K562 (cell line): Measurements from ENCODE around the gene NENF. TPM values are rescaled to one million over a fixed set of nuclear protein-coding genes. Genes with fewer than 3 reads are reported as not detected.

Source experiments
- ATAC-seq: fragments of 200-7000 bp; cut with Tn5 transposase; 3 replicates; pipeline ENCODE4 v1.9.1; 2020; ENCODE audit warnings: moderate library complexity
- Bru-seq: library from RNA; stranded (reverse); fragments of 400-500 nt; gene quantifications from one replicate; lab custom pipeline; 2021; lab: Mats Ljungman, UMichigan
- BruChase-seq, 2 experiments: library from RNA; stranded (reverse); fragments of 400-500 nt; gene quantifications; one replicate each; lab custom pipeline; 2021; lab: Mats Ljungman, UMichigan
- BruUV-seq: library from RNA; stranded (reverse); fragments of 400-500 nt; replicated peaks from 2 replicates; lab custom pipeline; 2021; lab: Mats Ljungman, UMichigan
- CTCF ChIA-PET: fragments of 300-600 bp; formaldehyde crosslinking; extraction: SDS; loops from one replicate; lab custom pipeline; 2021; ENCODE audit warnings: low intra/inter-chr PET ratio; lab: Yijun Ruan, JAX
- POLR2A ChIA-PET: fragments of 300-600, 350-650 bp; sonication (Branson Sonifier 250); formaldehyde crosslinking; extraction: SDS; loops from one replicate; lab custom pipeline; 2021; ENCODE audit warnings: antibody characterized with exemption, inconsistent platforms; lab: Yijun Ruan, JAX
- DNase-seq, 4 experiments: peaks; one replicate each; pipeline versions ENCODE4 v3.0.0 to v3.0.0-alpha.2; 2011 to 2018; ENCODE audit warnings: low spot score in 3 of 4, mixed read lengths in 3 of 4; ENCODE audit errors: extremely low read depth in 1 of 4
- FAIRE-seq: peaks from 2 replicates; lab custom pipeline; 2011; peaks lifted over from hg19 to GRCh38; lab: Jason Lieb, UNC
- H2AFZ ChIP-seq: 2 replicates; pipeline ENCODE4 v1.6.0; 2011; ENCODE audit warnings: low read depth, low read length, control low read depth, inconsistent platforms
- H3K27ac ChIP-seq: fragments of 200-600 bp; 3 replicates; pipeline ENCODE4 v1.8.0; 2011; ENCODE audit warnings: low read depth, mild to moderate bottlenecking, control low read depth, inconsistent platforms, low read length, moderate library complexity, mixed read lengths; ENCODE audit errors: extremely low read depth
- H3K27me3 ChIP-seq, 2 experiments: fragments of 300-600 bp in 1 of 2; 2 replicates in 1 of 2; 3 replicates in 1 of 2; pipeline versions ENCODE4 v1.6.0 to v1.8.0; 2011; ENCODE audit warnings: inconsistent platforms in 2 of 2, low read length in 2 of 2, mild to moderate bottlenecking in 1 of 2, mixed read lengths in 1 of 2, moderate library complexity in 1 of 2; ENCODE audit not compliant: control insufficient read depth in 2 of 2, insufficient read depth in 2 of 2
- H3K36me3 ChIP-seq: fragments of 300-600 bp; 3 replicates; pipeline ENCODE4 v1.8.0; 2011; ENCODE audit warnings: mild to moderate bottlenecking, low read length, inconsistent platforms; ENCODE audit not compliant: control insufficient read depth, insufficient read depth
- H3K4me1 ChIP-seq, 2 experiments: fragments of 200-600 bp in 1 of 2; replicated peaks in 1 of 2; 2 replicates in 1 of 2; 3 replicates in 1 of 2; pipeline versions ENCODE4 v1.5.1 to v1.8.0; 2011; ENCODE audit warnings: inconsistent platforms in 2 of 2, low read length in 2 of 2, mild to moderate bottlenecking in 1 of 2, mixed read lengths in 1 of 2, moderate library complexity in 1 of 2; ENCODE audit not compliant: control insufficient read depth in 2 of 2, insufficient read depth in 2 of 2
- H3K4me2 ChIP-seq: 2 replicates; pipeline ENCODE4 v1.6.1; 2011; ENCODE audit warnings: low read length, control low read depth, inconsistent platforms, mixed read lengths; ENCODE audit not compliant: insufficient read depth
- H3K4me3 ChIP-seq: fragments of 200-600 bp; sonication (generic), shearing (Covaris generic); 2 replicates; pipeline ENCODE4 v1.5.1; 2016; ENCODE audit warnings: control low read depth, inconsistent platforms
- H3K79me2 ChIP-seq: fragments of 200-600 bp; 3 replicates; pipeline ENCODE4 v1.8.0; 2011; ENCODE audit warnings: low read length, inconsistent platforms; ENCODE audit not compliant: control insufficient read depth, insufficient read depth
- H3K9ac ChIP-seq, 2 experiments: 2 replicates each; pipeline versions ENCODE4 v1.6.0 to v1.6.1; 2011; ENCODE audit warnings: low read depth in 2 of 2, low read length in 2 of 2, control low read depth in 1 of 2, inconsistent platforms in 1 of 2, mild to moderate bottlenecking in 1 of 2, mixed read lengths in 1 of 2; ENCODE audit not compliant: insufficient read depth in 1 of 2
- H3K9me1 ChIP-seq: one replicate; pipeline ENCODE4 v1.6.0; 2011; ENCODE audit warnings: inconsistent platforms, mild to moderate bottlenecking, low read length, moderate library complexity; ENCODE audit not compliant: control insufficient read depth, insufficient read depth
- H3K9me3 ChIP-seq: replicated peaks from 2 replicates; pipeline ENCODE4 v1.5.1; 2011; ENCODE audit warnings: low read depth, low read length, inconsistent platforms; ENCODE audit not compliant: control insufficient read depth, insufficient read depth
- H4K20me1 ChIP-seq: replicated peaks from 2 replicates; pipeline ENCODE4 v1.6.1; 2011; ENCODE audit warnings: low read length, inconsistent platforms, mixed read lengths; ENCODE audit not compliant: control insufficient read depth, insufficient read depth
- CBX8 ChIP-seq: fragments of 200-600 bp; sonication (generic); IDR thresholded peaks from 2 replicates; pipeline ENCODE4 v1.6.1; 2012; ENCODE audit warnings: borderline replicate concordance, mixed run types, low read depth, mild to moderate bottlenecking, moderate library complexity, mixed read lengths, low read length, control low read depth, inconsistent platforms; ENCODE audit not compliant: poor library complexity, severe bottlenecking; ENCODE audit errors: extremely low read depth
- ERF ChIP-seq: fragments of 450-650 bp; formaldehyde crosslinking; IDR thresholded peaks from 2 replicates; pipeline ENCODE4 v1.4.0; 2020; ENCODE audit warnings: mild to moderate bottlenecking, mixed read lengths
- GATA2 ChIP-seq: sonication (generic); formaldehyde crosslinking; IDR thresholded peaks from 2 replicates; pipeline ENCODE4 v1.4.0; 2020; ENCODE audit warnings: mild to moderate bottlenecking, missing genetic modification reagents
- IRF9 ChIP-seq: fragments of 450-650 bp; IDR thresholded peaks from 2 replicates; pipeline ENCODE4 v1.6.1; 2016; ENCODE audit warnings: missing biosample characterization, missing genetic modification characterization
- NRF1 ChIP-seq, 2 experiments: fragments of 450-650 bp; IDR thresholded peaks in 1 of 2; conservative IDR thresholded peaks in 1 of 2; 2 replicates each; pipeline ENCODE4 v1.6.1; 2014; ENCODE audit warnings: mild to moderate bottlenecking in 2 of 2
- THAP12 ChIP-seq: fragments of 250-450 bp; sonication (Bioruptor Pico); IDR thresholded peaks from 2 replicates; pipeline ENCODE4 v1.9.0; 2021; ENCODE audit warnings: mild to moderate bottlenecking, inconsistent platforms
- ZBTB7A ChIP-seq: IDR thresholded peaks from 2 replicates; pipeline ENCODE4 v1.6.1; 2011; ENCODE audit warnings: low read depth, mild to moderate bottlenecking, low read length, moderate library complexity, borderline replicate concordance; ENCODE audit not compliant: control insufficient read depth
- ZNF668 ChIP-seq: fragments of 250-450 bp; sonication (Bioruptor Pico); IDR thresholded peaks from 2 replicates; pipeline ENCODE4 v1.8.0; 2022; ENCODE audit warnings: mild to moderate bottlenecking, inconsistent platforms
- WGBS: fragments of 100-300 bp; shearing (Covaris generic); methylation state at CpG from one replicate; pipeline ENCODE4 v1.1.6; 2016; ENCODE audit warnings: low coverage, mixed read lengths; ENCODE audit not compliant: insufficient coverage; ENCODE audit errors: missing lambda C conversion rate; 5-methylcytosine and 5-hydroxymethylcytosine counted together
- in situ Hi-C: fragments of 300-500 bp; cut with MboI; formaldehyde crosslinking; loops from 4 replicates; pipeline ENCODE4 v1.15.0; 2018; ENCODE audit warnings: inconsistent platforms, mixed read lengths
- intact Hi-C: fragments of 100-400 bp; cut with micrococcal nuclease; formaldehyde crosslinking; loops from 2 replicates; pipeline ENCODE4 v1.14.2; 2022
- long read RNA-seq, 3 experiments: library from polyadenylated mRNA in 2 of 3; library from RNA in 1 of 3; unstranded in 2 of 3; stranded (forward) in 1 of 3; transcript quantifications; one replicate each; pipeline ENCODE4 v2.0.0, GENCODE V29; 2019 to 2022
- polyA minus RNA-seq, 3 experiments: library from RNA; depleted of rRNA, polyadenylated mRNA; stranded (reverse); fragments of >200 nt; gene quantifications; 2 replicates each; pipeline ENCODE4 v1.2.3, GENCODE V29; 2011
- polyA plus RNA-seq, 8 experiments: library from polyadenylated mRNA; depleted of rRNA in 4 of 8; stranded (reverse) in 5 of 8; unstranded in 3 of 8; fragments of >200 nt; fragmentation: Nextera tagmentation in 2 of 8; fragmentation: Illumina TruSeq in 1 of 8; extraction: Ambion mirVana in 2 of 8; extraction: Trizol in 1 of 8; gene quantifications; 2 replicates each; pipeline versions ENCODE4 v1.2.1 to v1.2.3, GENCODE V29; 2011 to 2014; ENCODE audit warnings: inconsistent platforms in 1 of 8, missing spikeins in 1 of 8
- total RNA-seq, 7 experiments: library from RNA; depleted of rRNA in 6 of 7; stranded (reverse); fragments of >200 nt in 6 of 7; fragmentation: Illumina TruSeq in 2 of 7; extraction: Trizol in 2 of 7; gene quantifications; 2 replicates each; pipeline versions ENCODE4 v1.2.1 to v1.2.3, GENCODE V29; 2011 to 2021; ENCODE audit warnings: low replicate concordance in 1 of 7

Gene NENF
- 18.4 and 30.9 TPM in 2 replicates for total RNA-seq (2011; cell fraction: chromatin; rRNA removed; ENCODE audit: low replicate concordance)
- 52.2 and 53.7 TPM in 2 replicates for total RNA-seq (2011; cell fraction: nucleolus; rRNA removed)
- 47.9 and 75.6 TPM in 2 replicates for total RNA-seq (2011; cell fraction: nucleoplasm; rRNA removed)
- total RNA-seq (2014; rRNA removed) (97.3 and 100 TPM in 2 replicates), total RNA-seq (2014; rRNA removed; fragmentation: Illumina TruSeq; extraction: Trizol) (62.9 and 72.8 TPM in 2 replicates), total RNA-seq (2015; rRNA removed; fragmentation: Illumina TruSeq; extraction: Trizol) (51.0 and 55.1 TPM in 2 replicates), total RNA-seq (2021) (74.0 and 74.4 TPM in 2 replicates), polyA plus RNA-seq (2011; rRNA removed) (87.6 and 92.4 TPM in 2 replicates), polyA plus RNA-seq (2014; fragmentation: Illumina TruSeq; extraction: Trizol) (53.4 and 59.9 TPM in 2 replicates), polyA plus RNA-seq (2014; fragmentation: Nextera tagmentation; extraction: Ambion mirVana) (10 to 100 TPM in 1 of 2 experiments, 1 to 10 TPM in 1; 6.1 to 11.4 TPM), polyA plus RNA-seq (2014; rRNA removed) (89.2 and 95.7 TPM in 2 replicates), polyA minus RNA-seq (2011; rRNA and poly(A)+ RNA removed) (20.8 and 22.7 TPM in 2 replicates), Bru-seq, nascent RNA (percentile 79 among the genes with signal in this experiment), BruChase-seq, experiment 1, labeled RNA remaining after a 2-hour chase (percentile 76 among the genes with signal in this experiment), BruChase-seq, experiment 2, labeled RNA remaining after a 6-hour chase (percentile 74 among the genes with signal in this experiment)
- polyA plus RNA-seq (2011; cell fraction: cytosol; rRNA removed): 66.7 and 98.8 TPM in 2 replicates
- 32.2 and 37.6 TPM in 2 replicates for polyA plus RNA-seq (2011; cell fraction: nucleus; rRNA removed)
- 70.5 and 73.8 TPM in 2 replicates for polyA plus RNA-seq (2012)
- polyA minus RNA-seq (2011; cell fraction: cytosol; rRNA and poly(A)+ RNA removed): 15.7 and 18.1 TPM in 2 replicates
- 4.0 and 9.8 TPM in 2 replicates for polyA minus RNA-seq (2011; cell fraction: nucleus; rRNA and poly(A)+ RNA removed)
- long read RNA-seq, experiment 1, transcript NENF-204 (3 exons, 845 nt): minor isoform, 22 of 204 reads
- long read RNA-seq, experiment 1, transcript NENF-201 (4 exons, 949 nt): major isoform, 148 of 204 reads
- long read RNA-seq, experiment 1, partial matches to known transcripts: 32 of 204 reads
- long read RNA-seq, experiment 1, other reads (novel, unspliced or antisense): 2 of 204 reads
- long read RNA-seq, experiment 2, transcript NENF-204 (3 exons, 845 nt): minor isoform, 21 of 167 reads
- long read RNA-seq, experiment 2, transcript NENF-201 (4 exons, 949 nt): major isoform, 141 of 167 reads
- long read RNA-seq, experiment 2, partial matches to known transcripts: 0 of 167 reads
- long read RNA-seq, experiment 2, other reads (novel, unspliced or antisense): 5 of 167 reads
- long read RNA-seq, experiment 3, transcript NENF-201 (4 exons, 949 nt): major isoform, 53 of 65 reads
- long read RNA-seq, experiment 3, transcript NENF-204 (3 exons, 845 nt): minor isoform, 7 of 65 reads
- long read RNA-seq, experiment 3, partial matches to known transcripts: 4 of 65 reads
- long read RNA-seq, experiment 3, other reads (novel, unspliced or antisense): 1 of 65 reads

- intact Hi-C loops (loop anchor here (2.0 kb wide), 1 partner anchor 18 kb away; the partner anchor contains the start of gene PACC1), in situ Hi-C loops (no loop called here)
- peak; percentile 94 to 99 (median 98) for DNase-seq
- H2AFZ ChIP-seq: peak within 1 kb of the TSS; percentile 93
- H3K9me1 ChIP-seq: no peaks in the 10 kb centered on the region
- peaks cover 13% of the 10 kb centered on the region for H4K20me1 ChIP-seq
- peaks cover 34 to 54% of the 10 kb centered on the region in 2 experiments for H3K4me1 ChIP-seq
- H3K27me3 ChIP-seq: no peaks in the 10 kb centered on the region
- H3K4me2 ChIP-seq: peak within 1 kb of the TSS; percentile 78
- ChIA-PET CTCF (interaction anchor here (1.1 kb wide), 1 partner anchor 18 kb away, joined by 3 read pairs; no protein-coding TSS in a partner anchor), POLR2A (interaction anchor here (0.5 to 1.5 kb wide), 8 partner anchors 17 to 791 kb away, joined by 3 to 8 read pairs (median 4); partner anchors contain the start of genes ATF3, DTL, INTS7 and PACC1)
- H3K4me3 ChIP-seq: peak within 1 kb of the TSS; percentile 74
- FAIRE-seq: no peak
- peak; percentile 98 for ATAC-seq
- peaks cover 12% of the 10 kb centered on the region; the same call in 2 of the 3 replicates for H3K36me3 ChIP-seq
- H3K27ac ChIP-seq: peak within 1 kb of the TSS; percentile 66
- no peaks in the 10 kb centered on the region for H3K9me3 ChIP-seq
- H3K9ac ChIP-seq: peak within 1 kb of the TSS; percentile 75 to 95
- H3K79me2 ChIP-seq: peaks cover 45% of the 10 kb centered on the region
- no TSS peak for BruUV-seq
- WGBS: 1% methylated on average over 82 of the region's 86 CpGs
- peak; percentile 69 to 76; a peak in 3 of 4 replicates for TF ChIP-seq NRF1 (conservative IDR thresholded peaks at IDR 0.05 in 1 of 2, IDR thresholded peaks at IDR 0.05 in 1 of 2)
- TF ChIP-seq GATA2: no peak
- no peak for TF ChIP-seq CBX8
- TF ChIP-seq ERF (CRISPR knock-in tag): peak; percentile 41; the same call in 1 of the 2 replicates
- TF ChIP-seq THAP12 (CRISPR knock-in tag): peak; percentile 77; the same call in 1 of the 2 replicates
- TF ChIP-seq IRF9 (tag): no peak
- peak; percentile 49; the same call in 1 of the 2 replicates for TF ChIP-seq ZNF668 (CRISPR knock-in tag)
- TF ChIP-seq ZBTB7A: peak; percentile 80; the same call in 1 of the 2 replicates
Observed at GRCh38 chr1:212432661-212433576, at the start of gene NENF. Gene NENF, plus strand, starts transcription at chr1:212432920. Its CDS starts 24 bp downstream, at chr1:212432944.
